ENCODE results near the gene HOXD12.
A peak's percentile ranks its signal among the peaks of the same experiment; 100 is the strongest.

GRCh38 chr2:176111309-176111663, 11.7 kb downstream of the HOXD12 start:
- TF ChIP-seq CTCF (conservative IDR thresholded peaks at IDR 0.05; ENCODE audit: low read depth, low read length) = peak; percentile 96
- TF ChIP-seq EZH2 (IDR thresholded peaks at IDR 0.05; ENCODE audit: borderline replicate concordance, low read depth, low read length, poor library complexity, severe bottlenecking) = no peak
